Natural killer cell (primary cell): Measurements from ENCODE around the gene CNPY1. TPM values are rescaled to one million over a fixed set of nuclear protein-coding genes. Genes with fewer than 3 reads are reported as not detected.

Experiments used
- ATAC-seq, 3 donors: fragments of 150-1000 bp in 2 of 3; fragments of 200-7000 bp in 1 of 3; cut with Tn5 transposase; 1 replicate in 1 of 3; 2 replicates in 2 of 3; pipeline ENCODE4 v1.10.0; 2021; ENCODE audit warnings: mild to moderate bottlenecking in 2 of 3, moderate library complexity in 2 of 3
- DNase-seq, 2 donors: peaks; one replicate each; pipeline versions ENCODE4 v3.0.0 to v3.0.0-alpha.2; 2013 to 2021; ENCODE audit warnings: mixed read lengths in 1 of 2
- H3K27ac ChIP-seq: one replicate; pipeline ENCODE4 v1.5.1; 2013; ENCODE audit warnings: mild to moderate bottlenecking, low read length
- H3K27me3 ChIP-seq: one replicate; pipeline ENCODE4 v1.6.1; 2013; ENCODE audit warnings: low read length; ENCODE audit not compliant: control insufficient read depth, insufficient read depth
- H3K36me3 ChIP-seq: one replicate; pipeline ENCODE4 v1.6.1; 2013; ENCODE audit warnings: low read length; ENCODE audit not compliant: control insufficient read depth, insufficient read depth
- H3K4me1 ChIP-seq: one replicate; pipeline ENCODE4 v1.6.1; 2013; ENCODE audit warnings: low read length; ENCODE audit not compliant: control insufficient read depth, insufficient read depth
- H3K4me3 ChIP-seq: one replicate; pipeline ENCODE4 v1.5.1; 2013; ENCODE audit warnings: low read length
- H3K9me3 ChIP-seq: one replicate; pipeline ENCODE4 v1.6.1; 2013; ENCODE audit warnings: low read length; ENCODE audit not compliant: control insufficient read depth, insufficient read depth
- H3K27ac Mint-ChIP-seq, 2 donors: one replicate each; pipeline ENCODE4 v1.8.0; 2022; ENCODE audit warnings: mild to moderate bottlenecking in 2 of 2, mixed read lengths in 2 of 2, moderate library complexity in 1 of 2
- H3K27me3 Mint-ChIP-seq, 2 donors: one replicate each; pipeline ENCODE4 v1.8.0; 2022; ENCODE audit warnings: low read depth in 2 of 2, mixed read lengths in 2 of 2
- H3K36me3 Mint-ChIP-seq: one replicate; pipeline ENCODE4 v1.8.0; 2022; ENCODE audit warnings: mixed read lengths
- H3K4me1 Mint-ChIP-seq, 2 donors: one replicate each; pipeline ENCODE4 v1.8.0; 2022; ENCODE audit warnings: mixed read lengths in 2 of 2
- H3K4me3 Mint-ChIP-seq: one replicate; pipeline ENCODE4 v1.8.0; 2022; ENCODE audit warnings: mild to moderate bottlenecking, moderate library complexity, mixed read lengths
- H3K9me3 Mint-ChIP-seq, 2 donors: one replicate each; pipeline ENCODE4 v1.8.0; 2022; ENCODE audit warnings: mixed read lengths in 2 of 2
- CTCF ChIP-seq: fragments of 200-600 bp; IDR thresholded peaks from one replicate; pipeline ENCODE4 v1.8.0; 2022; ENCODE audit warnings: antibody characterized with exemption
- WGBS: methylation state at CpG from one replicate; pipeline ENCODE4 v1.1.7; 2013; ENCODE audit warnings: missing lambda C conversion rate; ENCODE audit not compliant: insufficient coverage; 5-methylcytosine and 5-hydroxymethylcytosine counted together
- intact Hi-C: fragments of 100-400 bp; cut with micrococcal nuclease; formaldehyde crosslinking; loops from one replicate; pipeline ENCODE4 v1.14.2; 2022
- total RNA-seq, 4 donors: library from RNA; stranded (reverse); fragments of 120-200 nt in 1 of 4; gene quantifications; one replicate each; pipeline versions ENCODE4 v1.2.3 to v1.2.4, GENCODE V29; 2013 to 2022

CNPY1 gene
- total RNA-seq, 3 donors from 2014 or later (not counting 1 experiment from before 2014, with no cell fraction given) = not detected

DNA sequence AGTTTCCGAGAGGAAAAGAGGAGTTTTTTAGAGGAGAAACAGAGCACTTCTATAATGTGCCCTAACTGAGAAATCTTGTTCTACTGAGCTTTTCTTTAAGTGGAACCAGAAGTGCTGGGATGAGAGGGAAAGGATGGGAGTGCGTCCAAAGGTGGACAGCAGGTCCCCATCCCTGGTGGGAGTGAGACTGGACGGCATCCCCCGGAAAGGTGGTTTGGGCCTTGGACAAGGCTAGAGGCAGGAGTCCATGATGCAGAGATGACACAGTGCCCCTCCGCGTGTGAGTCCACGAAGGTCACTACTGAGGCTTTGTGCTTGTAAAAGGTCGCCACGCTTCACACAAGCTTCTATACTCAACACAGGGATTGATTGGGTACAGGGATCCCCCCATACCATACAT lies 94.5 kb downstream of the CNPY1 start:
- intact Hi-C loops = loop anchor here (2.0 kb wide), 1 partner anchor 71 kb away; no protein-coding TSS in a partner anchor

More for the DNA sequence above, 94.5 kb downstream of the CNPY1 start:
- Mint-ChIP-seq H3K27me3 (peaks cover 68% of the 10 kb centered on the region in 2 donors), H3K27ac (no peak overlapping the region), H3K4me3 (no peak overlapping the region), H3K4me1 (peaks cover 10 to 31% of the 10 kb centered on the region in 2 donors), H3K9me3 (no peaks in the 10 kb centered on the region), H3K36me3 (no peaks in the 10 kb centered on the region)
- ATAC-seq (no peak), DNase-seq (no peak)
- Histone ChIP-seq H3K4me1 (peaks cover 8% of the 10 kb centered on the region), H3K9me3 (no peaks in the 10 kb centered on the region), H3K27ac (no peak overlapping the region), H3K36me3 (no peaks in the 10 kb centered on the region), H3K27me3 (peaks cover 65% of the 10 kb centered on the region), H3K4me3 (no peak overlapping the region)
- no peak for TF ChIP-seq CTCF
- 5% methylated on average over 8 of the region's 9 CpGs for WGBS

Other genes starting within 250 kb of the CNPY1 start
- gene INSIG1, start 248.7 kb downstream of the CNPY1 start, total RNA-seq = 100 to 1,000 TPM in 1 of 3 donors, 10 to 100 TPM in 2; 66.7 to 115 (median 84.5) TPM
- not detected for gene EN2, start 88.4 kb downstream of the CNPY1 start, total RNA-seq
- 100 to 1,000 TPM; 161 to 182 (median 182) TPM for gene RBM33, start 98.1 kb upstream of the CNPY1 start, total RNA-seq